WTC11 (cell line): ENCODE measurements around the gene NPTN. TPM values are rescaled to one million over a fixed set of nuclear protein-coding genes. Genes with fewer than 3 reads are reported as not detected.

Experiments
- ATAC-seq: fragments of 200-7000 bp; cut with Tn5 transposase; 2 replicates; pipeline ENCODE4 v1.10.0; 2021; ENCODE audit warnings: mild to moderate bottlenecking, moderate library complexity
- CTCF ChIA-PET: fragments of 300-600 bp; sonication (Branson Sonifier 250); formaldehyde crosslinking; loops from one replicate; lab custom pipeline; 2021; ENCODE audit warnings: antibody characterized with exemption; lab: Charles Lee
- POLR2A ChIA-PET: fragments of 350-600 bp; sonication (Branson Sonifier 250); formaldehyde crosslinking; loops from one replicate; lab custom pipeline; 2021; ENCODE audit warnings: antibody characterized with exemption; lab: Charles Lee
- DNase-seq: peaks from one replicate; pipeline ENCODE4 v3.0.0; 2021; ENCODE audit warnings: low spot score
- H3K27ac Mint-ChIP-seq: 2 replicates; pipeline ENCODE4 v1.8.0; 2021; ENCODE audit warnings: mixed read lengths
- H3K27me3 Mint-ChIP-seq: 2 replicates; pipeline ENCODE4 v1.8.0; 2021; ENCODE audit warnings: low read depth, mild to moderate bottlenecking, moderate library complexity, mixed read lengths
- H3K36me3 Mint-ChIP-seq: 2 replicates; pipeline ENCODE4 v1.8.0; 2021; ENCODE audit warnings: mixed read lengths
- H3K4me1 Mint-ChIP-seq: 2 replicates; pipeline ENCODE4 v1.8.0; 2022; ENCODE audit warnings: mixed read lengths
- H3K4me3 Mint-ChIP-seq: 2 replicates; pipeline ENCODE4 v1.8.0; 2021; ENCODE audit warnings: mild to moderate bottlenecking, moderate library complexity, mixed read lengths
- H3K9me3 Mint-ChIP-seq: 2 replicates; pipeline ENCODE4 v1.8.0; 2021; ENCODE audit warnings: mixed read lengths
- AFF4 ChIP-seq: sonication (generic); formaldehyde crosslinking; IDR thresholded peaks from 2 replicates; pipeline ENCODE4 v1.8.1; 2023; ENCODE audit warnings: mild to moderate bottlenecking, missing genetic modification reagents, borderline replicate concordance
- ATF6 ChIP-seq: sonication (generic); formaldehyde crosslinking; IDR thresholded peaks from 2 replicates; pipeline ENCODE4 v1.8.1; 2023; ENCODE audit warnings: mild to moderate bottlenecking, missing genetic modification reagents
- CDX4 ChIP-seq: fragments of 250-450 bp; sonication (Bioruptor Pico); IDR thresholded peaks from 2 replicates; pipeline ENCODE4 v1.9.0; 2021; ENCODE audit warnings: moderate library complexity, mild to moderate bottlenecking, inconsistent platforms, borderline replicate concordance
- ELF4 ChIP-seq: sonication (generic); formaldehyde crosslinking; IDR thresholded peaks from 2 replicates; pipeline ENCODE4 v1.8.1; 2022; ENCODE audit warnings: low read depth, mild to moderate bottlenecking, moderate library complexity, missing genetic modification reagents
- ERG ChIP-seq: fragments of 250-450 bp; sonication (Bioruptor Pico); IDR thresholded peaks from 2 replicates; pipeline ENCODE4 v1.8.0; 2021; ENCODE audit warnings: mild to moderate bottlenecking
- FOXP4 ChIP-seq: sonication (generic); formaldehyde crosslinking; IDR thresholded peaks from 2 replicates; pipeline ENCODE4 v1.8.0; 2022; ENCODE audit warnings: mild to moderate bottlenecking, missing genetic modification reagents
- GRHL2 ChIP-seq: fragments of 250-450 bp; sonication (Bioruptor Pico); IDR thresholded peaks from 2 replicates; pipeline ENCODE4 v1.8.0; 2022; ENCODE audit warnings: mild to moderate bottlenecking, moderate library complexity; ENCODE audit not compliant: insufficient replicate concordance, severe bottlenecking
- HMGA2 ChIP-seq: fragments of 250-450 bp; sonication (Bioruptor Pico); IDR thresholded peaks from 2 replicates; pipeline ENCODE4 v1.4.0; 2021; ENCODE audit warnings: mild to moderate bottlenecking, moderate library complexity
- KAT7 ChIP-seq: sonication (generic); formaldehyde crosslinking; IDR thresholded peaks from 2 replicates; pipeline ENCODE4 v1.8.1; 2023; ENCODE audit warnings: missing genetic modification reagents, mild to moderate bottlenecking, borderline replicate concordance
- MXD4 ChIP-seq: fragments of 250-450 bp; sonication (Bioruptor Pico); IDR thresholded peaks from 2 replicates; pipeline ENCODE4 v1.8.0; 2021; ENCODE audit warnings: mild to moderate bottlenecking, moderate library complexity, borderline replicate concordance
- MYBL2 ChIP-seq: sonication (generic); formaldehyde crosslinking; IDR thresholded peaks from 2 replicates; pipeline ENCODE4 v1.8.1; 2023; ENCODE audit warnings: mild to moderate bottlenecking, moderate library complexity, missing genetic modification reagents
- NFATC4 ChIP-seq: fragments of 250-450 bp; sonication (Bioruptor Pico); IDR thresholded peaks from 2 replicates; pipeline ENCODE4 v1.9.0; 2021; ENCODE audit warnings: mild to moderate bottlenecking
- NR1H2 ChIP-seq: sonication (generic); formaldehyde crosslinking; IDR thresholded peaks from 2 replicates; pipeline ENCODE4 v1.9.0; 2021; ENCODE audit warnings: mild to moderate bottlenecking, moderate library complexity, missing genetic modification reagents
- NR2C2 ChIP-seq: sonication (generic); formaldehyde crosslinking; IDR thresholded peaks from 2 replicates; pipeline ENCODE4 v1.8.0; 2022; ENCODE audit warnings: mild to moderate bottlenecking, missing genetic modification reagents
- RELA ChIP-seq: sonication (generic); formaldehyde crosslinking; IDR thresholded peaks from 2 replicates; pipeline ENCODE4 v1.8.1; 2022; ENCODE audit warnings: missing genetic modification reagents, mild to moderate bottlenecking, borderline replicate concordance
- SOX15 ChIP-seq: fragments of 250-450 bp; sonication (Bioruptor Pico); IDR thresholded peaks from 2 replicates; pipeline ENCODE4 v1.9.0; 2021; ENCODE audit warnings: mild to moderate bottlenecking
- ZMAT4 ChIP-seq: fragments of 250-450 bp; sonication (Bioruptor Pico); IDR thresholded peaks from 2 replicates; pipeline ENCODE4 v1.9.0; 2021; ENCODE audit warnings: mild to moderate bottlenecking
- ZNF232 ChIP-seq: sonication (generic); formaldehyde crosslinking; IDR thresholded peaks from 2 replicates; pipeline ENCODE4 v1.8.0; 2022; ENCODE audit warnings: mild to moderate bottlenecking, missing genetic modification reagents
- ZNF317 ChIP-seq: sonication (generic); formaldehyde crosslinking; IDR thresholded peaks from 2 replicates; pipeline ENCODE4 v1.8.1; 2023; ENCODE audit warnings: low read depth, mild to moderate bottlenecking, moderate library complexity, missing genetic modification reagents, borderline replicate concordance
- ZNF423 ChIP-seq: fragments of 250-450 bp; sonication (Bioruptor Pico); IDR thresholded peaks from 2 replicates; pipeline ENCODE4 v2.1.2; 2022; ENCODE audit warnings: mild to moderate bottlenecking, moderate library complexity
- ZNF671 ChIP-seq: fragments of 250-450 bp; sonication (Bioruptor Pico); IDR thresholded peaks from 2 replicates; pipeline ENCODE4 v1.8.0; 2021; ENCODE audit warnings: mild to moderate bottlenecking
- total RNA-seq: library from RNA; stranded (reverse); gene quantifications from 3 replicates; pipeline ENCODE4 v1.2.3, GENCODE V29; 2021
- TF ChIP-seq, protein P1 (sequence below): sonication (generic); formaldehyde crosslinking; IDR thresholded peaks from 2 replicates; pipeline ENCODE4 v1.8.1; 2022; ENCODE audit warnings: low read depth, missing genetic modification reagents, borderline replicate concordance
- TF ChIP-seq, protein P2 (sequence below): sonication (generic); formaldehyde crosslinking; IDR thresholded peaks from 2 replicates; pipeline ENCODE4 v1.8.0; 2023; ENCODE audit warnings: missing genetic modification reagents

Gene NPTN
- total RNA-seq, 1 experiment from 2014 or later = 116 TPM

DNA sequence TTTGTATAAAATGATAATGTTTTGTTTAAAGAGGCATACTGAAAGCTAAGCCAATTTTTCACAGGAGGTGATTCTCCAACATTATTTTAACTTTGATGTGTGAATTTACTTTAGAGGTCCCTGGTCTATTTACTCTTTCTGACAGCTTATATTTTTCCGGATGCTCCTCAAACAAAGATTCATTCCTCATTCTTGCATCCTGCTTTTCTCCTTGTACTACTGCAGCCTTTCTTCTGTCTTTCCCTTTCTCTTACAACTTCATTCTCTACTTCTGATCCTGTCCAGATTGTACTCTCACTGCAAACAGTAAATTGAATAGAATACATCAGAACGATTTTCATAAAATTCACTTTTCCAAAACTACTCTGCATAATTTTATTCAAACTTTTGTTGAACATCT is 5.1 kb downstream of the NPTN start (continued):
- TF ChIP-seq MYBL2 (CRISPR knock-in tag) = no peak
- no peak for TF ChIP-seq RELA (CRISPR knock-in tag)
- no peak for TF ChIP-seq FOXP4
- TF ChIP-seq AFF4 = no peak
- TF ChIP-seq KAT7 (CRISPR knock-in tag) = no peak
- no peak for TF ChIP-seq SOX15 (CRISPR knock-in tag)
- no peak for TF ChIP-seq ATF6 (CRISPR knock-in tag)

DNA sequence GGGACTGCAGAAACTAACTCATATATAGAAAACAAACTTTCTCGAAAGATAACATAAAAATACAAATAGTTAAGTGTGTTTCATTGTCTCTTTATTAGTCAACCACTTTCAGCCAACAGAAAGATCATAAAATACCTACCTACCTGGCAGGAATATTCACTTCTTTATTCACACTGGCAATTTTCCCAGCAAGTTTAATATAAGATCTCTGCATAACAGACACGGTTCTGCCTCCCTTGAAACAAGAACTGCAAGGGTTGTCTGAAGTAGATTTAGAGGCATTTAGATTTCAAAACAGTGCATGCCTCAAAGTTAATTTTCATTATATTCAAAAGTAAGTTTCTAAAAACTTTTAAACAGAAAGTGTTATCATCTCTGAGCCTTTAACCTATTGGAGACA is 7.1 kb downstream of the NPTN start:
- Mint-ChIP-seq H3K27me3 (no peaks in the 10 kb centered on the region), H3K9me3 (no peaks in the 10 kb centered on the region), H3K4me3 (no peak overlapping the region), H3K4me1 (peaks cover 81% of the 10 kb centered on the region), H3K36me3 (no peaks in the 10 kb centered on the region), H3K27ac (peak overlapping the region; percentile 37; the same call in 1 of the 2 replicates)
- DNase-seq = no peak
- TF ChIP-seq NR1H2 (CRISPR knock-in tag) (no peak), ZNF423 (CRISPR knock-in tag) (no peak), ZNF671 (CRISPR knock-in tag) (no peak), ZMAT4 (CRISPR knock-in tag) (no peak), ERG (no peak), ATF6 (CRISPR knock-in tag) (no peak), GRHL2 (CRISPR knock-in tag) (no peak), NR2C2 (CRISPR knock-in tag) (no peak), CDX4 (CRISPR knock-in tag) (no peak), ELF4 (CRISPR knock-in tag) (no peak), MXD4 (no peak), ZNF232 (no peak), HMGA2 (no peak), NFATC4 (CRISPR knock-in tag) (no peak), ZNF317 (CRISPR knock-in tag) (no peak)
- TF ChIP-seq, protein P1, sequence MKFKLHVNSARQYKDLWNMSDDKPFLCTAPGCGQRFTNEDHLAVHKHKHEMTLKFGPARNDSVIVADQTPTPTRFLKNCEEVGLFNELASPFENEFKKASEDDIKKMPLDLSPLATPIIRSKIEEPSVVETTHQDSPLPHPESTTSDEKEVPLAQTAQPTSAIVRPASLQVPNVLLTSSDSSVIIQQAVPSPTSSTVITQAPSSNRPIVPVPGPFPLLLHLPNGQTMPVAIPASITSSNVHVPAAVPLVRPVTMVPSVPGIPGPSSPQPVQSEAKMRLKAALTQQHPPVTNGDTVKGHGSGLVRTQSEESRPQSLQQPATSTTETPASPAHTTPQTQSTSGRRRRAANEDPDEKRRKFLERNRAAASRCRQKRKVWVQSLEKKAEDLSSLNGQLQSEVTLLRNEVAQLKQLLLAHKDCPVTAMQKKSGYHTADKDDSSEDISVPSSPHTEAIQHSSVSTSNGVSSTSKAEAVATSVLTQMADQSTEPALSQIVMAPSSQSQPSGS (CRISPR knock-in tag) = no peak
- TF ChIP-seq, protein P2, sequence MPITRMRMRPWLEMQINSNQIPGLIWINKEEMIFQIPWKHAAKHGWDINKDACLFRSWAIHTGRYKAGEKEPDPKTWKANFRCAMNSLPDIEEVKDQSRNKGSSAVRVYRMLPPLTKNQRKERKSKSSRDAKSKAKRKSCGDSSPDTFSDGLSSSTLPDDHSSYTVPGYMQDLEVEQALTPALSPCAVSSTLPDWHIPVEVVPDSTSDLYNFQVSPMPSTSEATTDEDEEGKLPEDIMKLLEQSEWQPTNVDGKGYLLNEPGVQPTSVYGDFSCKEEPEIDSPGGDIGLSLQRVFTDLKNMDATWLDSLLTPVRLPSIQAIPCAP = no peak
- no peak for ATAC-seq
- CTCF ChIA-PET = interaction anchor here (1.3 to 2.2 kb wide), 2 partner anchors 10 kb away, joined by 7 to 13 read pairs; no protein-coding TSS in a partner anchor
- POLR2A ChIA-PET = no interaction called here
